K562 (cell line): Measurements from ENCODE around the gene FUCA1. TPM values are rescaled to one million over a fixed set of nuclear protein-coding genes. Genes with fewer than 3 reads are reported as not detected.

Experiments used
- ATF1 ChIP-seq, 2 experiments: fragments of 450-650 bp in 1 of 2; IDR thresholded peaks; 2 replicates each; pipeline ENCODE4 v1.6.1; 2016; ENCODE audit warnings: missing compliant biosample characterization in 1 of 2, missing genetic modification characterization in 1 of 2
- CHD2 ChIP-seq: IDR thresholded peaks from 2 replicates; pipeline ENCODE4 v1.6.1; 2011; ENCODE audit warnings: low read depth, low read length
- CXXC5 ChIP-seq: fragments of 250-450 bp; sonication (Bioruptor Pico); IDR thresholded peaks from 2 replicates; pipeline ENCODE4 v1.8.0; 2022; ENCODE audit warnings: inconsistent platforms, mild to moderate bottlenecking, moderate library complexity
- EP400 ChIP-seq: fragments of 450-650 bp; IDR thresholded peaks from 2 replicates; pipeline ENCODE4 v1.6.1; 2017; ENCODE audit warnings: antibody characterized with exemption, mild to moderate bottlenecking, moderate library complexity
- HNRNPK ChIP-seq: fragments of 200-400 bp; formaldehyde crosslinking; IDR thresholded peaks from one replicate; pipeline ENCODE4 v1.6.1; 2018; ENCODE audit warnings: mild to moderate bottlenecking, low read depth, low read length; ENCODE audit not compliant: poor library complexity, severe bottlenecking
- IFI16 ChIP-seq: fragments of 250-450 bp; sonication (Bioruptor Pico); IDR thresholded peaks from 2 replicates; pipeline ENCODE4 v2.1.2; 2022; ENCODE audit warnings: mild to moderate bottlenecking, inconsistent platforms
- JUNB ChIP-seq: fragments of 450-650 bp; formaldehyde crosslinking; conservative IDR thresholded peaks from 2 replicates; pipeline ENCODE4 v1.4.0; 2020; ENCODE audit warnings: mild to moderate bottlenecking
- MCM2 ChIP-seq: fragments of 450-650 bp; IDR thresholded peaks from 2 replicates; pipeline ENCODE4 v1.6.1; 2017; ENCODE audit warnings: low read depth, mild to moderate bottlenecking
- SMARCB1 ChIP-seq: IDR thresholded peaks from 2 replicates; pipeline ENCODE4 v1.6.1; 2011; ENCODE audit warnings: improper control_type of control experiment, low read depth; ENCODE audit not compliant: insufficient read length
- SP1 ChIP-seq: sonication (generic); formaldehyde crosslinking; IDR thresholded peaks from 2 replicates; pipeline ENCODE4 v1.8.1; 2022; ENCODE audit warnings: mild to moderate bottlenecking, missing genetic modification reagents
- SRSF3 ChIP-seq: fragments of 200-400 bp; formaldehyde crosslinking; IDR thresholded peaks from 2 replicates; pipeline ENCODE4 v1.6.1; 2016; ENCODE audit warnings: mild to moderate bottlenecking, low read length, moderate library complexity; ENCODE audit not compliant: insufficient read depth
- TAF7 ChIP-seq: fragments of 450-650 bp; IDR thresholded peaks from 2 replicates; pipeline ENCODE4 v1.6.1; 2016; ENCODE audit warnings: missing genetic modification characterization, missing compliant biosample characterization
- TBP ChIP-seq: optimal IDR thresholded peaks from 2 replicates; pipeline ENCODE3; 2011; ENCODE audit warnings: low read depth, low read length, improper control_type of control experiment
- U2AF2 ChIP-seq: fragments of 200-400 bp; formaldehyde crosslinking; optimal IDR thresholded peaks from 2 replicates; pipeline ENCODE3; 2017; ENCODE audit warnings: low read depth, mild to moderate bottlenecking, low read length
- ZNF143 ChIP-seq: sonication (generic); formaldehyde crosslinking; IDR thresholded peaks from 2 replicates; pipeline ENCODE4 v1.9.0; 2022; ENCODE audit warnings: mild to moderate bottlenecking, missing genetic modification reagents
- ZNF253 ChIP-seq: fragments of 250-450 bp; sonication (Bioruptor Pico); conservative IDR thresholded peaks from 2 replicates; pipeline ENCODE4 v1.6.1; 2021; ENCODE audit warnings: mild to moderate bottlenecking
- ZNF699 ChIP-seq: fragments of 250-450 bp; sonication (Bioruptor Pico); IDR thresholded peaks from 2 replicates; pipeline ENCODE4 v1.8.0; 2021; ENCODE audit warnings: mild to moderate bottlenecking, moderate library complexity; ENCODE audit not compliant: insufficient replicate concordance
- ZZZ3 ChIP-seq: fragments of 450-650 bp; IDR thresholded peaks from 2 replicates; pipeline ENCODE4 v1.6.1; 2016; ENCODE audit warnings: antibody characterized with exemption, mild to moderate bottlenecking, moderate library complexity
- polyA plus RNA-seq, 8 experiments: library from polyadenylated mRNA; depleted of rRNA in 4 of 8; stranded (reverse) in 5 of 8; unstranded in 3 of 8; fragments of >200 nt; fragmentation: Nextera tagmentation in 2 of 8; fragmentation: Illumina TruSeq in 1 of 8; extraction: Ambion mirVana in 2 of 8; extraction: Trizol in 1 of 8; gene quantifications; 2 replicates each; pipeline versions ENCODE4 v1.2.1 to v1.2.3, GENCODE V29; 2011 to 2014; ENCODE audit warnings: inconsistent platforms in 1 of 8, missing spikeins in 1 of 8
- total RNA-seq, 7 experiments: library from RNA; depleted of rRNA in 6 of 7; stranded (reverse); fragments of >200 nt in 6 of 7; fragmentation: Illumina TruSeq in 2 of 7; extraction: Trizol in 2 of 7; gene quantifications; 2 replicates each; pipeline versions ENCODE4 v1.2.1 to v1.2.3, GENCODE V29; 2011 to 2021; ENCODE audit warnings: low replicate concordance in 1 of 7
- TF ChIP-seq, protein P1 (sequence below): fragments of 200-600 bp; sonication (generic); IDR thresholded peaks from one replicate; pipeline ENCODE4 v1.6.1; 2012; ENCODE audit warnings: mild to moderate bottlenecking, low read depth, low read length, inconsistent platforms

Gene FUCA1
- total and polyA plus RNA-seq, 9 of the 15 experiments (the other 6 are each of a cell fraction or from before 2014, with no cell fraction given), result 7.0 to 20.5 (median 13.5) TPM

- TF ChIP-seq, protein P1, sequence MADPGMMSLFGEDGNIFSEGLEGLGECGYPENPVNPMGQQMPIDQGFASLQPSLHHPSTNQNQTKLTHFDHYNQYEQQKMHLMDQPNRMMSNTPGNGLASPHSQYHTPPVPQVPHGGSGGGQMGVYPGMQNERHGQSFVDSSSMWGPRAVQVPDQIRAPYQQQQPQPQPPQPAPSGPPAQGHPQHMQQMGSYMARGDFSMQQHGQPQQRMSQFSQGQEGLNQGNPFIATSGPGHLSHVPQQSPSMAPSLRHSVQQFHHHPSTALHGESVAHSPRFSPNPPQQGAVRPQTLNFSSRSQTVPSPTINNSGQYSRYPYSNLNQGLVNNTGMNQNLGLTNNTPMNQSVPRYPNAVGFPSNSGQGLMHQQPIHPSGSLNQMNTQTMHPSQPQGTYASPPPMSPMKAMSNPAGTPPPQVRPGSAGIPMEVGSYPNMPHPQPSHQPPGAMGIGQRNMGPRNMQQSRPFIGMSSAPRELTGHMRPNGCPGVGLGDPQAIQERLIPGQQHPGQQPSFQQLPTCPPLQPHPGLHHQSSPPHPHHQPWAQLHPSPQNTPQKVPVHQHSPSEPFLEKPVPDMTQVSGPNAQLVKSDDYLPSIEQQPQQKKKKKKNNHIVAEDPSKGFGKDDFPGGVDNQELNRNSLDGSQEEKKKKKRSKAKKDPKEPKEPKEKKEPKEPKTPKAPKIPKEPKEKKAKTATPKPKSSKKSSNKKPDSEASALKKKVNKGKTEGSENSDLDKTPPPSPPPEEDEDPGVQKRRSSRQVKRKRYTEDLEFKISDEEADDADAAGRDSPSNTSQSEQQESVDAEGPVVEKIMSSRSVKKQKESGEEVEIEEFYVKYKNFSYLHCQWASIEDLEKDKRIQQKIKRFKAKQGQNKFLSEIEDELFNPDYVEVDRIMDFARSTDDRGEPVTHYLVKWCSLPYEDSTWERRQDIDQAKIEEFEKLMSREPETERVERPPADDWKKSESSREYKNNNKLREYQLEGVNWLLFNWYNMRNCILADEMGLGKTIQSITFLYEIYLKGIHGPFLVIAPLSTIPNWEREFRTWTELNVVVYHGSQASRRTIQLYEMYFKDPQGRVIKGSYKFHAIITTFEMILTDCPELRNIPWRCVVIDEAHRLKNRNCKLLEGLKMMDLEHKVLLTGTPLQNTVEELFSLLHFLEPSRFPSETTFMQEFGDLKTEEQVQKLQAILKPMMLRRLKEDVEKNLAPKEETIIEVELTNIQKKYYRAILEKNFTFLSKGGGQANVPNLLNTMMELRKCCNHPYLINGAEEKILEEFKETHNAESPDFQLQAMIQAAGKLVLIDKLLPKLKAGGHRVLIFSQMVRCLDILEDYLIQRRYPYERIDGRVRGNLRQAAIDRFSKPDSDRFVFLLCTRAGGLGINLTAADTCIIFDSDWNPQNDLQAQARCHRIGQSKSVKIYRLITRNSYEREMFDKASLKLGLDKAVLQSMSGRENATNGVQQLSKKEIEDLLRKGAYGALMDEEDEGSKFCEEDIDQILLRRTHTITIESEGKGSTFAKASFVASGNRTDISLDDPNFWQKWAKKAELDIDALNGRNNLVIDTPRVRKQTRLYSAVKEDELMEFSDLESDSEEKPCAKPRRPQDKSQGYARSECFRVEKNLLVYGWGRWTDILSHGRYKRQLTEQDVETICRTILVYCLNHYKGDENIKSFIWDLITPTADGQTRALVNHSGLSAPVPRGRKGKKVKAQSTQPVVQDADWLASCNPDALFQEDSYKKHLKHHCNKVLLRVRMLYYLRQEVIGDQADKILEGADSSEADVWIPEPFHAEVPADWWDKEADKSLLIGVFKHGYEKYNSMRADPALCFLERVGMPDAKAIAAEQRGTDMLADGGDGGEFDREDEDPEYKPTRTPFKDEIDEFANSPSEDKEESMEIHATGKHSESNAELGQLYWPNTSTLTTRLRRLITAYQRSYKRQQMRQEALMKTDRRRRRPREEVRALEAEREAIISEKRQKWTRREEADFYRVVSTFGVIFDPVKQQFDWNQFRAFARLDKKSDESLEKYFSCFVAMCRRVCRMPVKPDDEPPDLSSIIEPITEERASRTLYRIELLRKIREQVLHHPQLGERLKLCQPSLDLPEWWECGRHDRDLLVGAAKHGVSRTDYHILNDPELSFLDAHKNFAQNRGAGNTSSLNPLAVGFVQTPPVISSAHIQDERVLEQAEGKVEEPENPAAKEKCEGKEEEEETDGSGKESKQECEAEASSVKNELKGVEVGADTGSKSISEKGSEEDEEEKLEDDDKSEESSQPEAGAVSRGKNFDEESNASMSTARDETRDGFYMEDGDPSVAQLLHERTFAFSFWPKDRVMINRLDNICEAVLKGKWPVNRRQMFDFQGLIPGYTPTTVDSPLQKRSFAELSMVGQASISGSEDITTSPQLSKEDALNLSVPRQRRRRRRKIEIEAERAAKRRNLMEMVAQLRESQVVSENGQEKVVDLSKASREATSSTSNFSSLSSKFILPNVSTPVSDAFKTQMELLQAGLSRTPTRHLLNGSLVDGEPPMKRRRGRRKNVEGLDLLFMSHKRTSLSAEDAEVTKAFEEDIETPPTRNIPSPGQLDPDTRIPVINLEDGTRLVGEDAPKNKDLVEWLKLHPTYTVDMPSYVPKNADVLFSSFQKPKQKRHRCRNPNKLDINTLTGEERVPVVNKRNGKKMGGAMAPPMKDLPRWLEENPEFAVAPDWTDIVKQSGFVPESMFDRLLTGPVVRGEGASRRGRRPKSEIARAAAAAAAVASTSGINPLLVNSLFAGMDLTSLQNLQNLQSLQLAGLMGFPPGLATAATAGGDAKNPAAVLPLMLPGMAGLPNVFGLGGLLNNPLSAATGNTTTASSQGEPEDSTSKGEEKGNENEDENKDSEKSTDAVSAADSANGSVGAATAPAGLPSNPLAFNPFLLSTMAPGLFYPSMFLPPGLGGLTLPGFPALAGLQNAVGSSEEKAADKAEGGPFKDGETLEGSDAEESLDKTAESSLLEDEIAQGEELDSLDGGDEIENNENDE, result no peak
- peak; percentile 76; the same call in 1 of the 2 replicates for TF ChIP-seq EP400
- no peak for TF ChIP-seq U2AF2
- peak; percentile 85 for TF ChIP-seq CXXC5 (CRISPR knock-in tag)
- TF ChIP-seq IFI16 (CRISPR knock-in tag), result no peak
- no peak for TF ChIP-seq CHD2
- no peak for TF ChIP-seq ZNF253
- peak; percentile 89 for TF ChIP-seq ZNF143 (CRISPR knock-in tag)
- TF ChIP-seq JUNB (CRISPR knock-in tag), result no peak
- peak; percentile 90 for TF ChIP-seq TBP
- peak; percentile 93 for TF ChIP-seq HNRNPK
- TF ChIP-seq TAF7, result peak; percentile 96
- TF ChIP-seq ZNF699 (CRISPR knock-in tag), result no peak
- TF ChIP-seq MCM2, result no peak
- peak; percentile 76 for TF ChIP-seq SP1 (CRISPR knock-in tag)
- no peak for TF ChIP-seq ZZZ3
- TF ChIP-seq SRSF3, result no peak
- 0 out of 2 replicates have a peak, but pooled peaks have one; percentile 20 for TF ChIP-seq ATF1 (CRISPR knock-in tag; IDR thresholded peaks at IDR 0.05)
- TF ChIP-seq ATF1 (tag; IDR thresholded peaks at IDR 0.05), result peak; percentile 68
- no peak for TF ChIP-seq SMARCB1
Observed at GRCh38 chr1:23825076-23825761, 42.9 kb downstream of the FUCA1 start, which contains the start of gene HMGCL (continued).
